HG03439 (cell line): ENCODE measurements around the gene RASL10B.
"Not testable (repeated sequence)": the region's sequence is repeated elsewhere in the genome, so short reads cannot be mapped to it uniquely, and the experiment has no call there.

Source experiments
- ATAC-seq: cut with Tn5 transposase; IDR thresholded peaks from one replicate; pipeline ENCODE4 v1.9.1; 2021; ENCODE audit warnings: mild to moderate bottlenecking, moderate library complexity; ENCODE audit not compliant: unreplicated experiment

Gene RASL10B

GRCh38 chr17:35740997-35741931 is 9.8 kb downstream of the RASL10B start:
- ATAC-seq: no peak

- ATAC-seq: no peak
These were observed 11.1 kb downstream of the RASL10B start for GRCh38 chr17:35742496-35742895.

- ATAC-seq: no peak
These were observed 11.5 kb downstream of the RASL10B start for GRCh38 chr17:35742896-35743477.

GRCh38 chr17:35743626-35744328 is 12.3 kb downstream of the RASL10B start:
- ATAC-seq: no peak

- ATAC-seq: no peak
These were observed 13.4 kb downstream of the RASL10B start for GRCh38 chr17:35744830-35745229.

GRCh38 chr17:35745246-35745645 is 13.8 kb downstream of the RASL10B start:
- ATAC-seq: no peak

GRCh38 chr17:35745749-35746320 is 14.4 kb downstream of the RASL10B start:
- ATAC-seq: no peak

GRCh38 chr17:35747540-35748017 is 16.1 kb downstream of the RASL10B start:
- ATAC-seq: no peak

GRCh38 chr17:35748341-35748841 is 17.0 kb downstream of the RASL10B start:
- ATAC-seq: no peak

GRCh38 chr17:35748979-35749378 is 17.5 kb downstream of the RASL10B start:
- no peak for ATAC-seq

- ATAC-seq: no peak
These were observed 18.3 kb downstream of the RASL10B start for GRCh38 chr17:35749560-35750412.

- ATAC-seq: no peak
These were observed 19.3 kb downstream of the RASL10B start for GRCh38 chr17:35750526-35751395.

GRCh38 chr17:35751541-35751940 is 20.1 kb downstream of the RASL10B start:
- ATAC-seq: not testable (repeated sequence)

GRCh38 chr17:35752471-35752870 is 21.0 kb downstream of the RASL10B start:
- no peak for ATAC-seq

- ATAC-seq: no peak
These were observed 21.7 kb downstream of the RASL10B start, which contains the start of gene GAS2L2 for GRCh38 chr17:35752945-35753764. GAS2L2 (minus strand) TSS chr17:35753239; CDS start chr17:35752850, 389 bp downstream.

- no peak for ATAC-seq
These were observed 25.8 kb downstream of the RASL10B start for GRCh38 chr17:35757243-35757642.

GRCh38 chr17:35760587-35760986 is 29.1 kb downstream of the RASL10B start, which contains the start of gene C17orf50:
C17orf50 (plus strand) TSS chr17:35760887; CDS start chr17:35760942, 55 bp downstream.
- no peak for ATAC-seq

GRCh38 chr17:35761601-35762000 is 30.2 kb downstream of the RASL10B start:
- ATAC-seq: no peak
